ENCODE data around the gene GABRG3.

DNA sequence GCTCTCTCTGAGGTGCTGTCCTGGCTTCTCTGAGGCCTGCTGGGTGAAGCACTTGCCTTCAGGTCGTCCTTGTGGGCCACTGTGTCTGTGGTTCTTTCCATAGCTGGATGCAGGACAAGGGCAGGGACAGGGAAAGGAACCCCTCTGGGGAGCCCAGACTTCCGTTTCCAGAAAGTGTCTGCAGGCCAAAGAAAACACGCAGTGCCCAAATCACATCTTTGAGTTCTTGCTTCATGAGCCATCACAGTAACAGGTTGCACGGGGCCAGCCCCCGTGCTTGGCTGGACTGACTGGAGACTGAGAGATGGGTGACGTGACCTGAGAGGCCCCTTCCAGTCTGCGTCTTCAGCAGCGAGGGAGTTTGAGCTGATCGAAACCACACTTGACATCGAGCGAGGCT lies 115.8 kb downstream of the GABRG3 start:
- TF ChIP-seq, protein P1, sequence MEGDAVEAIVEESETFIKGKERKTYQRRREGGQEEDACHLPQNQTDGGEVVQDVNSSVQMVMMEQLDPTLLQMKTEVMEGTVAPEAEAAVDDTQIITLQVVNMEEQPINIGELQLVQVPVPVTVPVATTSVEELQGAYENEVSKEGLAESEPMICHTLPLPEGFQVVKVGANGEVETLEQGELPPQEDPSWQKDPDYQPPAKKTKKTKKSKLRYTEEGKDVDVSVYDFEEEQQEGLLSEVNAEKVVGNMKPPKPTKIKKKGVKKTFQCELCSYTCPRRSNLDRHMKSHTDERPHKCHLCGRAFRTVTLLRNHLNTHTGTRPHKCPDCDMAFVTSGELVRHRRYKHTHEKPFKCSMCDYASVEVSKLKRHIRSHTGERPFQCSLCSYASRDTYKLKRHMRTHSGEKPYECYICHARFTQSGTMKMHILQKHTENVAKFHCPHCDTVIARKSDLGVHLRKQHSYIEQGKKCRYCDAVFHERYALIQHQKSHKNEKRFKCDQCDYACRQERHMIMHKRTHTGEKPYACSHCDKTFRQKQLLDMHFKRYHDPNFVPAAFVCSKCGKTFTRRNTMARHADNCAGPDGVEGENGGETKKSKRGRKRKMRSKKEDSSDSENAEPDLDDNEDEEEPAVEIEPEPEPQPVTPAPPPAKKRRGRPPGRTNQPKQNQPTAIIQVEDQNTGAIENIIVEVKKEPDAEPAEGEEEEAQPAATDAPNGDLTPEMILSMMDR (IDR thresholded peaks at IDR 0.05) = no peak
- TF ChIP-seq POLR2AphosphoS5 (IDR thresholded peaks at IDR 0.05; ENCODE audit: insufficient read depth in 1 of 2, low read depth in 1 of 2) = no peak

All from vagina (tissue), 2 donors.